GM12878 (cell line): ENCODE data around the gene SESN1. TPM values are rescaled to one million over a fixed set of nuclear protein-coding genes. Genes with fewer than 3 reads are reported as not detected.

Source experiments
- ATAC-seq: fragments of 200-7000 bp; cut with Tn5 transposase; 3 replicates; pipeline ENCODE4 v1.9.1; 2020; ENCODE audit warnings: mild to moderate bottlenecking, moderate library complexity
- BruUV-seq: library from RNA; stranded (reverse); fragments of 400-500 nt; replicated peaks from 2 replicates; lab custom pipeline; 2021; lab: Mats Ljungman, UMichigan
- CTCF ChIA-PET: fragments of 300-600 bp; sonication (Branson Sonifier 250); formaldehyde crosslinking; extraction: SDS; loops from one replicate; lab custom pipeline; 2021; ENCODE audit warnings: inconsistent platforms; lab: Yijun Ruan, JAX
- POLR2A ChIA-PET: fragments of 350-600 bp; formaldehyde crosslinking; extraction: SDS; loops from one replicate; lab custom pipeline; 2021; ENCODE audit warnings: inconsistent platforms; lab: Charles Lee
- RAD21 ChIA-PET: fragments of 300-600 bp; sonication (Branson Sonifier 250); formaldehyde crosslinking; loops from one replicate; lab custom pipeline; 2023; ENCODE audit warnings: antibody characterized with exemption; ENCODE audit not compliant: unreplicated experiment; lab: Charles Lee
- SMC1A ChIA-PET: fragments of 300-600 bp; sonication (Branson Sonifier 250); formaldehyde crosslinking; loops from one replicate; lab custom pipeline; 2023; ENCODE audit not compliant: unreplicated experiment, uncharacterized antibody; lab: Charles Lee
- DNase-seq: peaks from one replicate; pipeline ENCODE4 v3.0.0-alpha.2; 2011; ENCODE audit warnings: low read depth, low spot score
- FAIRE-seq: peaks from 3 replicates; lab custom pipeline; 2011; peaks lifted over from hg19 to GRCh38; lab: Jason Lieb, UNC
- H2AFZ ChIP-seq: 2 replicates; pipeline ENCODE4 v1.6.0; 2011; ENCODE audit warnings: low read depth, low read length, control low read depth; ENCODE audit not compliant: control insufficient read depth
- H3K27ac ChIP-seq: 2 replicates; pipeline ENCODE4 v1.5.1; 2011; ENCODE audit warnings: control low read depth; ENCODE audit not compliant: control insufficient read depth, insufficient read depth
- H3K27me3 ChIP-seq, 2 experiments: replicated peaks in 1 of 2; 2 replicates each; pipeline versions ENCODE4 v1.6.0 to v1.6.1; 2011; ENCODE audit warnings: low read length in 1 of 2; ENCODE audit not compliant: control insufficient read depth in 2 of 2, insufficient read depth in 2 of 2
- H3K36me3 ChIP-seq, 2 experiments: 2 replicates each; pipeline ENCODE4 v1.5.1; 2011; ENCODE audit warnings: low read length in 1 of 2; ENCODE audit not compliant: control insufficient read depth in 2 of 2, insufficient read depth in 2 of 2
- H3K4me1 ChIP-seq: 2 replicates; pipeline ENCODE4 v1.6.1; 2011; ENCODE audit warnings: mild to moderate bottlenecking, low read length, moderate library complexity, mixed read lengths; ENCODE audit not compliant: control insufficient read depth, insufficient read depth
- H3K4me2 ChIP-seq: 2 replicates; pipeline ENCODE4 v1.6.0; 2011; ENCODE audit warnings: control low read depth; ENCODE audit not compliant: control insufficient read depth, insufficient read depth
- H3K4me3 ChIP-seq: fragments of 200-600 bp; sonication (generic); 2 replicates; pipeline ENCODE4 v1.5.1; 2016
- H3K79me2 ChIP-seq: 2 replicates; pipeline ENCODE4 v1.6.0; 2011; ENCODE audit warnings: low read length; ENCODE audit not compliant: control insufficient read depth, insufficient read depth
- H3K9ac ChIP-seq: 2 replicates; pipeline ENCODE4 v1.8.0; 2011; ENCODE audit warnings: low read length, control low read depth, mixed read lengths; ENCODE audit not compliant: control insufficient read depth, insufficient read depth
- H3K9me3 ChIP-seq: replicated peaks from 3 replicates; pipeline ENCODE4 v1.5.1; 2011; ENCODE audit warnings: mild to moderate bottlenecking, low read length; ENCODE audit not compliant: control insufficient read depth, insufficient read depth
- H4K20me1 ChIP-seq: 2 replicates; pipeline ENCODE4 v1.6.0; 2011; ENCODE audit not compliant: control insufficient read depth, insufficient read depth
- BHLHE40 ChIP-seq, 2 experiments: fragments of 450-650 bp in 1 of 2; IDR thresholded peaks; 2 replicates each; pipeline ENCODE4 v1.6.1; 2011 to 2017; ENCODE audit warnings: low read depth in 2 of 2, borderline replicate concordance in 1 of 2, improper control_type of control experiment in 1 of 2, low read length in 1 of 2, mild to moderate bottlenecking in 1 of 2
- BMI1 ChIP-seq: fragments of 450-650 bp; IDR thresholded peaks from 2 replicates; pipeline ENCODE4 v1.6.1; 2016; ENCODE audit warnings: mild to moderate bottlenecking, moderate library complexity, borderline replicate concordance
- CREB1 ChIP-seq: IDR thresholded peaks from 2 replicates; pipeline ENCODE4 v1.6.1; 2012; ENCODE audit warnings: low read depth, mild to moderate bottlenecking, inconsistent platforms
- FOXK2 ChIP-seq: fragments of 450-650 bp; IDR thresholded peaks from 2 replicates; pipeline ENCODE4 v1.6.1; 2017; ENCODE audit warnings: mild to moderate bottlenecking, moderate library complexity
- KDM1A ChIP-seq: fragments of 200-600 bp; sonication (generic); IDR thresholded peaks from 2 replicates; pipeline ENCODE4 v1.6.1; 2016; ENCODE audit warnings: borderline replicate concordance
- MEF2A ChIP-seq: IDR thresholded peaks from 2 replicates; pipeline ENCODE4 v1.6.1; 2011; ENCODE audit warnings: low read depth, mild to moderate bottlenecking, low read length, moderate library complexity; ENCODE audit not compliant: insufficient read depth
- RAD51 ChIP-seq: fragments of 450-650 bp; IDR thresholded peaks from 2 replicates; pipeline ENCODE4 v1.6.1; 2016; ENCODE audit warnings: moderate library complexity, mild to moderate bottlenecking, inconsistent platforms
- RUNX3 ChIP-seq: IDR thresholded peaks from 2 replicates; pipeline ENCODE4 v1.6.1; 2012; ENCODE audit warnings: low read length, inconsistent platforms
- SUPT20H ChIP-seq: IDR thresholded peaks from 2 replicates; pipeline ENCODE4 v1.6.1; 2011; ENCODE audit warnings: low read depth, mild to moderate bottlenecking, low read length, moderate library complexity, borderline replicate concordance; ENCODE audit not compliant: control insufficient read depth
- TCF12 ChIP-seq: IDR thresholded peaks from 2 replicates; pipeline ENCODE4 v1.6.1; 2011; ENCODE audit warnings: low read depth, mild to moderate bottlenecking, low read length
- WGBS: methylation state at CpG from one replicate; pipeline ENCODE4 v1.1.6; 2016; ENCODE audit warnings: low lambda C conversion rate; ENCODE audit not compliant: insufficient replicate concordance, insufficient coverage; ENCODE audit errors: missing lambda C conversion rate; 5-methylcytosine and 5-hydroxymethylcytosine counted together
- in situ Hi-C: fragments of 300-500 bp; cut with MboI; formaldehyde crosslinking; loops from 9 replicates; pipeline ENCODE4 v1.14.3; 2018; ENCODE audit warnings: mixed read lengths
- intact Hi-C: fragments of 100-400 bp; cut with micrococcal nuclease; formaldehyde crosslinking; loops from one replicate; pipeline ENCODE4 v1.14.2; 2022; ENCODE audit not compliant: unreplicated experiment
- polyA plus RNA-seq, 11 experiments: library from polyadenylated mRNA; depleted of rRNA in 4 of 11; unstranded in 6 of 11; stranded (reverse) in 5 of 11; fragments of >200 nt; fragmentation: Nextera tagmentation in 4 of 11; fragmentation: Illumina TruSeq in 1 of 11; extraction: Ambion mirVana in 4 of 11; extraction: Trizol in 1 of 11; gene quantifications; 1 replicate in 1 of 11; 2 replicates in 10 of 11; pipeline versions ENCODE4 v1.2.1 to v1.2.3, GENCODE V29; 2011 to 2016; ENCODE audit warnings: inconsistent platforms in 2 of 11, missing spikeins in 2 of 11, low read depth in 1 of 11
- total RNA-seq, 4 experiments: library from RNA; depleted of rRNA in 3 of 4; stranded (reverse); fragments of >200 nt in 3 of 4; fragmentation: Illumina TruSeq in 1 of 4; extraction: Trizol in 1 of 4; gene quantifications; 2 replicates each; pipeline versions ENCODE4 v1.2.1 to v1.2.3, GENCODE V29; 2013 to 2021
- TF ChIP-seq, protein P1 (sequence below), 3 experiments: IDR thresholded peaks in 2 of 3; conservative IDR thresholded peaks in 1 of 3; 2 replicates each; pipeline ENCODE4 v1.5.1; 2011; ENCODE audit warnings: low read depth in 3 of 3, low read length in 3 of 3, mild to moderate bottlenecking in 3 of 3, control low read depth in 2 of 3, moderate library complexity in 2 of 3, inconsistent platforms in 1 of 3, mixed read lengths in 1 of 3; ENCODE audit not compliant: control insufficient read depth in 2 of 3, insufficient read depth in 1 of 3; ENCODE audit errors: extremely low read depth in 1 of 3

SESN1 gene
- total and polyA plus RNA-seq, 10 of the 15 experiments (the other 5 are each of a cell fraction or from before 2014, with no cell fraction given) = 1.3 to 13.0 (median 3.3) TPM

GRCh38 chr6:109062216-109062615, 32.4 kb downstream of the SESN1 start:
- DNase-seq (no peak), ATAC-seq (no peak), FAIRE-seq (no peak)
- H4K20me1 ChIP-seq = no peaks in the 10 kb centered on the region
- H3K36me3 ChIP-seq = no peaks in the 10 kb centered on the region
- H3K9me3 ChIP-seq = no peaks in the 10 kb centered on the region
- H3K27ac ChIP-seq = no peak overlapping the region
- no peak overlapping the region for H2AFZ ChIP-seq
- CTCF ChIA-PET = interaction anchor here (3.1 kb wide), 1 partner anchor 11 kb away, joined by 13 read pairs; no protein-coding TSS in a partner anchor
- H3K4me1 ChIP-seq = no peaks in the 10 kb centered on the region
- no peaks in the 10 kb centered on the region; a peak in 2 of 4 replicates for H3K27me3 ChIP-seq
- H3K4me3 ChIP-seq = no peak overlapping the region
- TF ChIP-seq SUPT20H = no peak
- TF ChIP-seq TCF12 = no peak
- TF ChIP-seq RAD51 = no peak
- TF ChIP-seq BHLHE40 (IDR thresholded peaks at IDR 0.05; ENCODE audit: borderline replicate concordance in 1 of 2, low read depth in 2 of 2, low read length in 1 of 2) = no peak
- no peak for TF ChIP-seq BMI1
- TF ChIP-seq, protein P1, sequence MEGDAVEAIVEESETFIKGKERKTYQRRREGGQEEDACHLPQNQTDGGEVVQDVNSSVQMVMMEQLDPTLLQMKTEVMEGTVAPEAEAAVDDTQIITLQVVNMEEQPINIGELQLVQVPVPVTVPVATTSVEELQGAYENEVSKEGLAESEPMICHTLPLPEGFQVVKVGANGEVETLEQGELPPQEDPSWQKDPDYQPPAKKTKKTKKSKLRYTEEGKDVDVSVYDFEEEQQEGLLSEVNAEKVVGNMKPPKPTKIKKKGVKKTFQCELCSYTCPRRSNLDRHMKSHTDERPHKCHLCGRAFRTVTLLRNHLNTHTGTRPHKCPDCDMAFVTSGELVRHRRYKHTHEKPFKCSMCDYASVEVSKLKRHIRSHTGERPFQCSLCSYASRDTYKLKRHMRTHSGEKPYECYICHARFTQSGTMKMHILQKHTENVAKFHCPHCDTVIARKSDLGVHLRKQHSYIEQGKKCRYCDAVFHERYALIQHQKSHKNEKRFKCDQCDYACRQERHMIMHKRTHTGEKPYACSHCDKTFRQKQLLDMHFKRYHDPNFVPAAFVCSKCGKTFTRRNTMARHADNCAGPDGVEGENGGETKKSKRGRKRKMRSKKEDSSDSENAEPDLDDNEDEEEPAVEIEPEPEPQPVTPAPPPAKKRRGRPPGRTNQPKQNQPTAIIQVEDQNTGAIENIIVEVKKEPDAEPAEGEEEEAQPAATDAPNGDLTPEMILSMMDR (IDR thresholded peaks at IDR 0.05 in 2 of 3, conservative IDR thresholded peaks at IDR 0.05 in 1 of 3; ENCODE audit: control insufficient read depth in 2 of 3, extremely low read depth in 1 of 3, insufficient read depth in 1 of 3, low read depth in 3 of 3, low read length in 3 of 3) = no peak
- no peak for TF ChIP-seq CREB1
- no peak for TF ChIP-seq RUNX3
- no peak for TF ChIP-seq MEF2A
- no peak for TF ChIP-seq KDM1A
- no peak for TF ChIP-seq FOXK2
- POLR2A ChIA-PET = no interaction called here
- no peak overlapping the region for H3K9ac ChIP-seq
- 71% methylated on average over 5 of the region's 5 CpGs for WGBS
- no peaks in the 10 kb centered on the region for H3K79me2 ChIP-seq
- in situ Hi-C loops (no loop called here), intact Hi-C loops (no loop called here)
- RAD21 ChIA-PET = no interaction called here
- SMC1A ChIA-PET = no interaction called here
- no TSS peak for BruUV-seq
- H3K4me2 ChIP-seq = no peak overlapping the region
